ENCODE results near the gene TSHZ1.

TSHZ1 gene, protein sequence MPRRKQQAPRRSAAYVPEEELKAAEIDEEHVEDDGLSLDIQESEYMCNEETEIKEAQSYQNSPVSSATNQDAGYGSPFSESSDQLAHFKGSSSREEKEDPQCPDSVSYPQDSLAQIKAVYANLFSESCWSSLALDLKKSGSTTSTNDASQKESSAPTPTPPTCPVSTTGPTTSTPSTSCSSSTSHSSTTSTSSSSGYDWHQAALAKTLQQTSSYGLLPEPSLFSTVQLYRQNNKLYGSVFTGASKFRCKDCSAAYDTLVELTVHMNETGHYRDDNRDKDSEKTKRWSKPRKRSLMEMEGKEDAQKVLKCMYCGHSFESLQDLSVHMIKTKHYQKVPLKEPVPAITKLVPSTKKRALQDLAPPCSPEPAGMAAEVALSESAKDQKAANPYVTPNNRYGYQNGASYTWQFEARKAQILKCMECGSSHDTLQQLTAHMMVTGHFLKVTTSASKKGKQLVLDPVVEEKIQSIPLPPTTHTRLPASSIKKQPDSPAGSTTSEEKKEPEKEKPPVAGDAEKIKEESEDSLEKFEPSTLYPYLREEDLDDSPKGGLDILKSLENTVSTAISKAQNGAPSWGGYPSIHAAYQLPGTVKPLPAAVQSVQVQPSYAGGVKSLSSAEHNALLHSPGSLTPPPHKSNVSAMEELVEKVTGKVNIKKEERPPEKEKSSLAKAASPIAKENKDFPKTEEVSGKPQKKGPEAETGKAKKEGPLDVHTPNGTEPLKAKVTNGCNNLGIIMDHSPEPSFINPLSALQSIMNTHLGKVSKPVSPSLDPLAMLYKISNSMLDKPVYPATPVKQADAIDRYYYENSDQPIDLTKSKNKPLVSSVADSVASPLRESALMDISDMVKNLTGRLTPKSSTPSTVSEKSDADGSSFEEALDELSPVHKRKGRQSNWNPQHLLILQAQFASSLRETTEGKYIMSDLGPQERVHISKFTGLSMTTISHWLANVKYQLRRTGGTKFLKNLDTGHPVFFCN (N-terminal part only)

DNA sequence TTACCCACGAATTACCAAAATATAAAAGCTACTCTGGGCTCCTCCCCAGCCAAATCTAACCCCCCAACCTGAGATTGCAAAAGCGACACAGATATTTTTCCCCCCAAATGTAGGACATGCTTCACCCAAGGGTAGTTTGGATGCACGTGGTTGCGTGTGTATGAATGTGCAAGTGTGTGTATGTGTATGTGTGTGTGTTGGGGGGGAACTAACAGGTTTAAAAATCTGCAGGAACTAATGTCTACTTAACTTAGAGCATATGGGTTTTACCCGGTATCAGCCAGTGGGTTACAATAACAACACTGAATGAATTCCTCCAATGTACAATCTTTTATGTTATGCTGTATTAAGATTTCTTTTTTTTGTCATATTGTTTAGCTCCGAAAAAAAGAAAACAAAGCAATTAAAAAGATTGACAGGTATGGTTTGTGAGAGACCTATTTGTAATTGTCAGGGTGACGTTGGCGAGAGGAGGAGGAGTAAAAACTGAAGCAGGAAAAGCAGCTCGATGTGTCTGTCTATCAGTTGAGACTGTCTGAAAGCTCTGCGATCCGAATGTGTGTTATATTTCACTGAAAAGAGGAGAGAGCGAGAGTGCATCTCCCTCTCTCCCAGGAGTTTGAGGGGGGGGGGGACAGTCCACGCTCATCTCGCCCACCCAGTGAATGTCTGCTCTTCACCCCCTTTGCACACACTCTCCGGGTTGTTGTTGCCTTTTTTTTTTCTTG, at the start of gene TSHZ1:
Gene TSHZ1, plus strand, starts transcription at position 524 of the 728 bp plus-strand sequence. CDS start 1,080 bp downstream, outside the sequence.
- peak; percentile 83 for DNase-seq

DNA sequence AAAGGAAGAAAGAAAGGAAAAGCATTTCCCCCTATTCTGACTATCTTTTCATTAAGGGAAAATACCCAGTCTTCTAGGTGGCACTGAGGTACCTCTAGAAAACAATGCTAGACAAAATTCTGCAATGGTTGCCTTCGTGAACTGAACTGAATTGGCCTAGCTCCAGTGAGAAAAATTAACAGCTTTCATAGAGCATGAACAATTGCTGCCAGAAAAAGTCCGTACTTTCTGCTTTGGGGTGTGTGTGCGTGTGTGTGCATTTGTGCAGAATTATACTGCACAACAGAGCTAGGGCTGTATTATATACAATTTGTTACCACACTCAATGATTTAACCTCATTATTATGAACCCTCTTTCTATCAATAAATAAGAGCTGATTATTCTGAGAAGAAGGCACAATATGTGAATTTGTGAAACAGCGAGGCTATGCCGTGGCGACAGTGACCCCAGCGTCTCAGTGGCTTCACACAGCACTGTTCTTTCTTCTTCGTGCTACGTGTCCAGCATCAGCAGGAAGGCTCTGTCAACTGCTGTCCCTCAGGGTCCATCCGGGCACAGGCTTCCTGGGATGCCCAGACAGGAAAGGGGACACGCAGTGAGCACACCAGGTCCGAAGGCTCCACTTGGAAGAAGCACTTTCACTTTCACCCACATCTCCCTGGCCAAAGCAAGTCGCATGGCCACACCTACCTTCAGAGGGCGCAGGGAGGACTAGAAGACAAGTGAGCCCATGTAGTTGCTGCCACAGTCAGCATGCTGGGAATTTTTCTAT, 49.2 kb upstream of the TSHZ1 start:
- no peak for DNase-seq

- DNase-seq: peak; percentile 33
Observed at GRCh38 chr18:75162467-75162866, 48.1 kb upstream of the TSHZ1 start.

DNA sequence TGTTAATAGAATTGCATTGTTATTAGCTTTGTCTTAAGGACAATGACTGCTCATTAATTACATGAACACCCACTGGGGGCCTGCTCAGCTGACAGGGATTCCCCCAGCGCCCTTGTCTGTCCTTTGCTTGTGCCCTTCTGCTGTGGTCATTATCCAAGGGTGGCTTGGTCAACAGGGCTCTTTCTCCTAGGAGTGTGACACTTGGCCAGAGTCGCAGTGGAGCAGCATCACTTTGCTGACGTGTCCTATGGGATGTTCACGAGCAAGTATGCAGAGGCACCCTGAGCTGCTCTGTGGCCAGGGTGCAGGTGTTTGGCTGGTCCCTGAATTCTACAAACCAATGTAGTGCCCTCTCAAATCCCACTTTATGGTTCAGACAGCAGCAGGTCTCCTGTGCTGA, 47.6 kb upstream of the TSHZ1 start:
- DNase-seq: no peak

GRCh38 chr18:75163736-75164135, 46.9 kb upstream of the TSHZ1 start:
- no peak for DNase-seq

DNA sequence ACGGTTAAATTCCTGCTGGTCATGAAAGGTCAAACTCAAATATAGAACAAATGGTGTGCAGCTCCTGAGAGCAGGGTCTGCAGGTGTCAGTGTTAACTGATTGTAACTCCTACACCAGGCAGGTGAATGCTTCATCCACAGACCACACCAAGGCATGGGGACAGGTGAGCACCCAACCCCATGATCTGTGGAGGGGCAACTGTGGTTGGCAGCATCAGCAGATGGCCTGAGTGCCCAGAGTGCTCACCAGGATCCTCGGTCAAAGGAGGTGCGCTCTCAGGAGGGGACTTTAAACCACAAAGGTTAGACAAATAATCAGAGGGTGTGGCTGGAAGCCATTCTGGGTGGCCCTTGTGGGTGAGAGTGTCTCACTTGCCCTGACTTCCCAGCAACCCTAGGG, 46.1 kb upstream of the TSHZ1 start:
- no peak for DNase-seq

DNA sequence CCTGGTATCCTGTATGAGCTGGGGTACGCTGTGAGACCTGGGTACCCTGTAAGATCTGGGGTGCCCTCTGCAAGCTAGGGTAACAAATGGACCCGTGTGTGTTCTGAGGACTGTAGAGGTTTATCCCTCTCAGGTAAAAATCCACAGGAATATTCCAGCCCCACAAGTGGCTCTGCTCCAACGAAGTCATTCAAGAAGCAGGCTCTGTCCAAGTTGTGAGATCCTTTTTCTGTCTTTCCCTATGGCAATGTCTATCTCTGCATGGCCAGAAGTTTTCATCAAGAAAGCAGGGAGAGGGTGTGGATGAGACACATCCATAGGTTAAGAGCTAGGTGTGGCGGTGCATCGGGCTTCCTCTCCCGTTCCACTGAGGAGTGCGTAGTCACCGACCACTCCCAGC, 44.7 kb upstream of the TSHZ1 start:
- no peak for DNase-seq

- no peak for DNase-seq
Observed at GRCh38 chr18:75167137-75167536, 43.5 kb upstream of the TSHZ1 start.

GRCh38 chr18:75167759-75168618, 42.6 kb upstream of the TSHZ1 start:
- no peak for DNase-seq

- DNase-seq: no peak
Observed at GRCh38 chr18:75168619-75169018, 42.0 kb upstream of the TSHZ1 start.

- no peak for DNase-seq
Observed at GRCh38 chr18:75169411-75169810, 41.2 kb upstream of the TSHZ1 start.

GRCh38 chr18:75170022-75170789, 40.4 kb upstream of the TSHZ1 start:
- DNase-seq: no peak

DNA sequence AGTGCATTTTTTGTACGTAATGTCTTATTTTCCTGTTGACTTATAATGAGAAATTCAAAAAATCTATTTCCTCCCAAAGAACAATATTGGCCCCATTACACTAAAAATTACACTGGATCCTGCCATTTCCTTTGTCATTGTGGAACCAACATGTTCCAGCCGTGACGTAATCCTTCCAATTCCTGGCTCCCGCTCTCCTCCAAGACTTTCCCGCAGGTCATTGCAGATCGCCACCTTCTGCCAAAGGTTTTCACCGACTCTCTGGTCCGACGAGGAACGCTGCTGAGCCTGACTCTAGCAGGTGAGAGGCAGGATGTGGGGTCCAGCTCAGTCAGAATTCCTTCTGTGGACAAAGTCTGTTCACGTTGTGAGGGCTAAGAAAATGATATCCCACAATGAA, 39.7 kb upstream of the TSHZ1 start:
- DNase-seq: no peak

DNA sequence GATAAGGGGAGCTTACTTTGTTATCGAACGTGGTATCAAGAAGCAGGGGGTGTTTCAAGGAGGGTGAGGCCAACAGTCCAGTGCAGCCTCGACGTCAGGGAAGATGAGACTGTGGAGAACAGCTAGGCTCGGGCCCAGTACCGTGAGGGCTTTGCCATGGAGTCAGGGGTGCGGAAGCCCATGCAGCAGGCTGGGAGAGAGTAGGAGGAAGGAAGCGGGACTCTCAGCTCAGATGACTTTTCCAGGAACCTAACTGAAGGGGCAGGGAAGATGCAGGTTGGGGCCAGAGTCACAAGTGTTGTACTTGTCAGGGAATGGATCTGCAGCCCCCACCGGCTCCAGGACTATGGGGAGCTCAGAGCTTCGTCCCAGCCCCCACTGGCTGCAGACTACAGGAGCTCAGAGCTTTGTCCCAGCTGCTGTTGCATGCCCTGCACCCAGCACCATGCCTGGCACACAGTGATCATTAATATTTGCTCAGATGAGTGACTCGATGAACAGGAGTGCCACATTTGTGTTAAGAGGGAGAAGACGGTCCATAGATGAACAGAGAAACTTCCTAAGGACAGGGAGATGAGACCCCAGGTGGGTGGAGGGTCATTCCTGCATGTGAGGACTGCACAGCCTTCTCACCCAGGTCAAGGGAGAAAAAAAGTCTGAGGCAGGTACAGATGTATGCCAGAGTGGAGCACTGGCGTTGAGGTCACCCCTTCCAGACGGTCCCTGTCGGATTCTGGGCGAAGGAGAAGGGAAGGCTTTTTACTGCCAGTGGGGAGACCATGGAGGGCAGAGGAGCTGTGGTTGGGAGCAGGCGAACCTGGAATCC, 38.1 kb upstream of the TSHZ1 start:
- no peak for DNase-seq

DNA sequence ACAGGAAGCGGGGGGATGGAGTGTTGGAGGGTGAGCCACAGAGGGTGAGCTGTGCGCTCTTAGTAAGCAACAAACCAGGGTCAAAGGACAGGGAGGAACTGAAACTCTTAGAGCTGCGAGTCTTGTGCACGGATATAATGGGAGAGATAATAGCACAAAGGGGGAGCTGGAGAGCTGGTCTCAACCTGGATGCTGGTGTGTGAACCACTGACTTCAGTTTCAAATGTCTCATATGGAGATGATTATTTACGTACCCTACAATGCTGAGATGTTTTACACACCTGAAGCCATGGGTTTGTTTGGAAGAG, 37.5 kb upstream of the TSHZ1 start:
- peak; percentile 4 for DNase-seq

DNA sequence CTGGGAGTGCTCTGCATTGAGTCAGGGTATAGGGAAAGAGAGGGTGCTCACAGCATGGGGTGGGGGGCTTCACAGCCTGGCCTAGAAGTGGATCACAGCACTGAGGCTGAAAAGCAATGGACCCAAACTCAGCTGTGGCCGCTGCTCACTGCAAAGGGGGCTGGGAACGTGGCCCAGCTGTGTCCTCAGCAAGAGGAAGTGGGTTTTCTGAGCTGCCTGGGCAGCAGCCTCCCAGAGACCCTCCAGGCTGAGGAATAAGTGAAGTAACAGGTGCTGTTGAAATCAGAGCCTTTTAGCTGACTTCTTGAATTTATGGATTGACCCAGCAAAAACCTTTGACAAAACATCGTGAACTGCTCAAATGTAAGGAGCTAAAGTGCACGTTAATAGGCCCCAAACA, 36.9 kb upstream of the TSHZ1 start:
- no peak for DNase-seq

- no peak for DNase-seq
Observed at GRCh38 chr18:75176849-75177248, 33.7 kb upstream of the TSHZ1 start.

DNA sequence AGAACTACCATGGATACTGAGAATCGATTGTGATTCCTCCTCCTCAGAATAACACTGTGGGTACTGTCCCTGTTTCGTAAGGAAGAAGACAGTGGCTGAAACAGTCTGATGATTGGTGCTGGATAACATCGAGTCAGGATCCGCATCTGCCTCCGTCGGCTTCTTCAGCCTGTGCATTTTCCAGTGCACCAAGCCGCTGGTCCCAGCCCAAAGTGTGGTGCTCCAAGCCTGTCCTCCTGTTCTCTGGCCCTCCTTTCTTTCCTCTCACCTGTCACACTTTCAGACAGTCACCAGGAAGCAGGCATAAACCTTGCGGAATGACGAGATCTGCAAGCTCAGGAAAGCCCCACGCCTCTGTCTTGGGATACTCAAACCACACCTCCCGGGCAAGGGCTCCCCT, 32.2 kb upstream of the TSHZ1 start:
- DNase-seq: no peak

GRCh38 chr18:75179819-75180600, 30.6 kb upstream of the TSHZ1 start:
- no peak for DNase-seq

All from fibroblast of upper back skin (primary cell).